NK-92 treated with Interleukin-12 subunit alpha and Interleukin-12 subunit beta, amount 100 ng/mL, for 24 hours (cell line): Measurements from ENCODE around the gene MAP4K1.
"Not testable (repeated sequence)": the region's sequence is repeated elsewhere in the genome, so short reads cannot be mapped to it uniquely, and the experiment has no call there.

Source experiments
- DNase-seq: peaks from one replicate; lab custom pipeline; 2025; lab: John Stamatoyannopoulos, UW

MAP4K1 gene

GRCh38 chr19:38650911-38651584 lies 33.3 kb upstream of the MAP4K1 start:
- no peak for DNase-seq

- DNase-seq, result no peak
Measured at GRCh38 chr19:38650172-38650775, 32.5 kb upstream of the MAP4K1 start.

GRCh38 chr19:38649305-38650171 lies 31.8 kb upstream of the MAP4K1 start:
- DNase-seq, result no peak

GRCh38 chr19:38648769-38649304 lies 31.1 kb upstream of the MAP4K1 start:
- DNase-seq, result no peak

GRCh38 chr19:38647966-38648768 lies 30.4 kb upstream of the MAP4K1 start:
- no peak for DNase-seq

GRCh38 chr19:38647368-38647965 lies 29.7 kb upstream of the MAP4K1 start, which contains the start of gene ACTN4:
ACTN4 (plus strand) TSS chr19:38647649; CDS start chr19:38647746, 97 bp downstream.
- DNase-seq, result peak; percentile 99

GRCh38 chr19:38644719-38645118 lies 27.0 kb upstream of the MAP4K1 start:
- DNase-seq, result no peak

- no peak for DNase-seq
Measured at GRCh38 chr19:38642176-38642575, 24.4 kb upstream of the MAP4K1 start.

- DNase-seq, result no peak
Measured at GRCh38 chr19:38640368-38640767, 22.6 kb upstream of the MAP4K1 start.

GRCh38 chr19:38639679-38640078 lies 21.9 kb upstream of the MAP4K1 start:
- DNase-seq, result no peak

- no peak for DNase-seq
Measured at GRCh38 chr19:38638461-38638860, 20.7 kb upstream of the MAP4K1 start.

- DNase-seq, result peak; percentile 50
Measured at GRCh38 chr19:38635483-38636399, 18.0 kb upstream of the MAP4K1 start.

GRCh38 chr19:38634757-38635482 lies 17.2 kb upstream of the MAP4K1 start:
- DNase-seq, result peak; percentile 36

GRCh38 chr19:38632476-38633213 lies 14.9 kb upstream of the MAP4K1 start:
- DNase-seq, result no peak

- DNase-seq, result not testable (repeated sequence)
Measured at GRCh38 chr19:38631811-38632475, 14.2 kb upstream of the MAP4K1 start.

- not testable (repeated sequence) for DNase-seq
Measured at GRCh38 chr19:38631301-38631700, 13.5 kb upstream of the MAP4K1 start.

GRCh38 chr19:38629568-38629967 lies 11.8 kb upstream of the MAP4K1 start:
- no peak for DNase-seq

- DNase-seq, result no peak
Measured at GRCh38 chr19:38626401-38626800, 8.6 kb upstream of the MAP4K1 start.
